Activated CD8-positive, alpha-beta memory T cell treated with anti-CD3 and anti-CD28 coated beads, Interleukin-2, amount 50 U/mL, for 24 hours (primary cell): Measurements from ENCODE around the gene TMEM203.
"Not testable (repeated sequence)": the region's sequence is repeated elsewhere in the genome, so short reads cannot be mapped to it uniquely, and the experiment has no call there.

ENCODE experiments used
- DNase-seq: peaks from one replicate; pipeline ENCODE4 v3.0.0-alpha.2; 2020; ENCODE audit errors: extremely low read depth

Gene TMEM203, protein sequence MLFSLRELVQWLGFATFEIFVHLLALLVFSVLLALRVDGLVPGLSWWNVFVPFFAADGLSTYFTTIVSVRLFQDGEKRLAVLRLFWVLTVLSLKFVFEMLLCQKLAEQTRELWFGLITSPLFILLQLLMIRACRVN

DNA sequence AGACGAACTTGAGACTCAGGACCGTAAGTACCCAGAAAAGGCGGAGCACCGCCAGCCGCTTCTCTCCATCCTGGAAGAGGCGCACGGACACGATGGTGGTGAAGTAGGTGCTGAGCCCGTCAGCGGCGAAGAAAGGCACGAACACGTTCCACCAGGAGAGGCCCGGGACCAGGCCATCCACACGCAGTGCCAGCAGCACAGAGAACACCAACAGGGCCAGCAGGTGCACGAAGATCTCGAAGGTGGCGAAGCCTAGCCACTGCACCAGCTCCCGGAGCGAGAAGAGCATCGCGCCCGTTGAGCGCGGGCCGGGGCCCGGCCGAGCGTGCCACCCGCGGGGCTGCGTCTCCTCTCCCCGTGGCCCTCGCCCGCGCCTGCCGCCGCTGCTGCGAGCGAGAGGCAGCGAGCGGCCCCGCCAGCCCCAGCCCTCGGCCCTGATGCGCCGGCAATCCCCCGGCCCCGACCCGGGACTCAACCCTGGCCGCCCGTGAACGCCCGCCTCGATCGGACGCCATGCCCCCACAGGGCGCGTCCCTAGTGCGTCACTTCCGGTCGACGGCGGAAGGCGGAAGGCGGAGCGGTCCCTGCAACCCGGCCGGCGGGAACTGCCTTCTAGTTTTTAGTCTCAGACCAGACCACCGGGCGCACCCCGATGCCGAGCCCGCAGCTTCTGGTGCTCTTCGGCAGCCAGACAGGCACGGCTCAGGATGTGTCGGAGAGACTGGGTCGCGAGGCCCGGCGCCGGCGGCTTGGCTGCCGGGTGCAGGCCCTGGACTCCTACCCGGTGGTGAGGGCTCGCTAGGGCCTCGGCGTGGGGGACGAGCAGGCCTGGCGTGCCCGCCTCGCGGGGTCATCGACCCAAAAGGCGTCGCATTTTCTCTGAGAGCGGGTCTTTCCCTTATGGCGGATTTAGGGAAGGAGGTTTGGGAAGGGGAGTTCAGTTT is at the start of gene TMEM203, which contains the start of gene NDOR1:
Gene TMEM203 (minus strand): TSS at position 523 of the 944 bp plus-strand sequence. CDS start 234 bp downstream, at position 289.
Gene NDOR1 (plus strand): TSS at position 575 of the 944 bp plus-strand sequence. CDS start 78 bp downstream, at position 653.
- DNase-seq: peak; percentile 93

DNA sequence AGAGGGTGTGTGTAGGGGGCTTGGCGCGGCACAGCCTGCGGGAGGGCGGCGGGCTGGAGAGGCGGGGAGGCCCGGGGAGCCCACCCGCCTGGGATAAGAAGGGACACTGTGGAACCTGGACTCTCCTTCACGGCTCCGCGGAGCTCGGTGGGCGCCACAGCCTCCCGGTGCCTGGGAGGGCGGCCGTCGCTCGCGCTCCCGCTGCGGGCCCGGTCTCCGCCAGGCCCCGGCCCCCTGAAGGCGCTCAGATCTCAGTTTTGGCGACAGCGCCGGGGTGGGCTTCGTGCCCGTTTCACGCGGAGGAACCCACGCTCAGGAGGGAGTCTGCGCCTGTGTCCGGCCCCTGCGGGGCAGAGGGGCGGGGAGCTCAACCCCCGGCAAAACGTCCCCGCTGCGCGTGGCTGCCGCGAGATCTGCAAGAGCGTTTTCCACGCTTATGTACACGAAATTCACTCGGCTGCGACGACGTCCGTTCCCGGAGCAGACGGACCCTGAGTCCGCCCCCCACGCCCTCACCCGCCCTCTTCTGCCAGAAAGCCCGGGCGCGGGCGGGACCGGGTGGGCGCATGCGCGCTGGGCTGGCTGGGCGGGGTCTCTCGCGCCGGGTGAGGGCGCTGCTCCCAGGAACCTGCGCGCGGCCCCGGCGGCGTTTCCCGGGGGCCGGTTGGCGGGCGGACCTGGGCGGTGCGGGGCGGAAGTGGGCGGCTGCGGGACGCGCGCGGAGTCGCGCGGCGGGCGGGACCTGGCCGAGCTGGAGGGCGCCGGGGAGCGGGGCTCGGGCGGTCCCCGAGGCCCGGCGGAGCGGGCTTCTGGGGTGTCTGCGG is 49.4 kb upstream of the TMEM203 start, which contains the start of gene NELFB:
Gene NELFB (plus strand): TSS at position 704 of the 824 bp plus-strand sequence.
- peak; percentile 84 for DNase-seq

DNA sequence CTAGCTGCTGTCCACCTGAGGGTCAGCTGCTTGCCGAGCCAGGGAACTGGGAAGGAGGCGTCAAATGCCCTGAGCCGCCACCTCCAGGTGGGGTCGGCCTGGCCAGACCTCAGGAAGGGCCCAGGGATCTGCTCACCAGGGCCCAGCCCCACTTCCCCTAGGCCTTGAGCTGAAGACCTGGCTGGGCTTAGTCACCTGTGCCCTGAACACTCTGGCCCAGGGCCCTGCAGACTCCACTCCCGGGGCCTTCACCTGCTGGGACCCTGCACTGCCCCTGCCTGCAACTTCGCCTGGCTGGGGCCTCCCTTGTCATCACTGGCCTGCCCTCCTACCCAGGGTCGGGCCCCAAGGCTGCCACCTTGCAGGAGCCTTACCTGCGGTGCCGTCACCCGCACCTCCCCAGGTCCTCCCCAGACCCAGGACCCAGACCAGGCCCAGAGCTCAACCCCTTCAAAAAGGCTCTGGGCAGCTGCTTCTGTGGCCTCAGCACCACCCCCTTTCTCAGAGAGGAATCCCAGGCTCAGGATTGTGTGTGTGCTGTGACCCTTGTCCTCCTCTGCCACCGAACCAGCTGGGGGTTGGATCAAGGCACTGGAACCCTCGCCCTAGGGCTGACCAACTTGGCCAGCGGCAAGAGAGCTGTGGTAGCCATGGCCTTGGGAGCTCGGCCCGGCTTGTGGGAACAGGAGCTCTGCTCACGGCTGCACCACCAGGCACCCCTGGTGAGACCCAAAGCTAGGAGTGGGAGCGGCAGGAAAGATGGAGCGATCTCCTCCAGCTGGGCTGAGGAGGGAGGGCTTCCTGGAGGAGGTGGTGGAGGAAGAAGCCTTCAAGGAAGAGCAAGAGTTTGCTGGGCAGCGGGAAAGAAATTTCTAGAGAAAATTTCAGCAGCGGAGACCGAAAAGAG is 48.5 kb upstream of the TMEM203 start:
- DNase-seq: no peak

DNA sequence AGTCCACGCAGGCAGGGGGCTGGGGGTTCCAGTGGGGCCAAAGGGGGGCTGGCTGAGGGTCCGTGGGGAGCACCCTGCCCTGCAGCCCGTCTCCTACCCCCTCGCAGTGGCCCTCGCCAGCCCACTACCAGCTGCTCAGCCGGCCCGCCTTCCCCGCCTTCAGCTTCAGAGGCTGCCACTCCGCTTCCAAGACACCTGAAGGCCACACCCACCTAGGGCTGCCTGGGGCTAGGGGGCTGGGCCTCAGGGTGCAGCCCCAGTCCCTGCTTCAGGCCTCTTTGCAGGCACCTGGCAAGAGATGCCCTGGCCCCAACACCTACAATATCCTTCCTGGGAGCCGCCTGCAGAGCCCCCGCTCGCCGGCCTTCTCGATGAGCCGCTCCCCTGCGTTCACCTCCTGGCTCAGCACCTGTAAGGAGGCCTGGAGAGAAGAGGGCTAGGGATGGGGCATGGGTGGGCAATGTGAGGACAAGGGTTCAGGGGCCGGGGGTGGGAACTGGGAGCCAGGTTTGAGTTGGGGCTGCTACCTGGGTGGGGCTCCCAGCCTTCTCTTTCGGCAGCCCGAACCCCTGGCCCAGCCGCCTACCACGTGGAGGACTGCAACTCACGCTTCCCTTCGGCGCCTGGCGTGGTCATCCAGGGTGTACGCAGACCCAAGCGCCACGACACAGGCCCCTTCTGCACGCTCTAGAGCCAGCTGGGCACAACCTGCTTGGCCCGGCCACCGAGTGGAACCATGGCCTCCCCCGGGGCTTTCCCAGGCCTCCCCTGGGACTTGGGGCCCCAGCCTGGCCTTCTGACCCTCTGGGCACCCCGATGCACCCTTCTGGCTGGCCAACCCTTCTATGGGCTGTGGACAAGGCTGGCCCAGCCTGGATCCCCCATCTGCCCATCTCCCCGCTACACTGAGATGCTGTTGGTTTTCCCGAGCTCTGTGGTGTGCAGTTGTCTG is 47.4 kb upstream of the TMEM203 start:
- DNase-seq: no peak

DNA sequence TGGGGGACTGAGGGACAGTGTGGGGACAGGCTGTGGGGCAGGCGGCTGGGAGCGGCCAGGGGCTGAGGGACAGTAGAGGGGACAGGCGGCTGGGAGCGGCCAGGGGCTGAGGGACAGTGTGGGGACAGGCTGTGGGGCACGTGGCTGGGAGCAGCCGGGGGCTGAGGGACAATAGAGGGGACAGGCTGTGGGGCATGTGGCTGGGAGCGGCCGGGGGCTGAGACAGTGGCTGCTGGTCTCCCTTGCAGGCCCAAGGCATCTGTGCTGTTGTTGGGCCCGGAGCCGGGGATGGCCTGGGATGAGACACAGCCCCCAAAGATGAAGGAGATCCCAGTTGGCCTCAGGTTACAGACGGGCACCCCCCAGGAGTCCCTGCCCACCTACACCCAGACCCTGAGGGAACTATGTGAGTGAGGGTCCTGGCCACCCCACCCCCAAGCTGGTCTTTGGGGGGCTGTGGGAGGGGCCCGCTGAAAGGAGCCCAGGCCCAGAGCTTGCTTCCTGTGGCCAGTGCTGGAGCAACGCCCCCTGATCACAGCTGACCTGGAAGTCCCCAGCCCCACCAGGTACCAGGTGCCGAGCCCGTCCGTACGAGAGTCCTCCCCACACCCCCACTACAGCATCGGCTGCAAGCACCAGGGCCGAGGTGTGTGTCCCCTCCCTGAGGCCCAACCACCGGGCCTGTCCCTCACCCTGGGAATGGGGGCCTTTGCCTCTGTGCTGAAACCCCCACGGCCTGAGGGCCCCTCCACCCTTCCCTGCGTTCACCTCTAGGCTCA is 46.2 kb upstream of the TMEM203 start:
- no peak for DNase-seq

DNA sequence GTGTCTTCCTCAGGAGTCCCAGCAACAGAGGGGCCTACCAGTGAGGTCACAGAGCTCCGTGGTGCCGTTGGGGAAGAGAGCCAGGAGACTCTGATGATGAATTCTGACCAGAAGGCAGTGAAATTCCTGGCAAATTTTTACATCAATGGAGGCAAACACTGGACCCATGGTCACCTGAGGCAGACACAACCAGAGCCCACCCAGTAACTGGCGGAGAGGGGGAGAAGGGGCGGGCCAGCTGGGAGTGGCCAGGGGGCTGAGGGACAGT is 45.7 kb upstream of the TMEM203 start, which contains the start of gene STPG3:
Gene STPG3 (plus strand): TSS at position 93 of the 268 bp plus-strand sequence. CDS start 1 bp downstream, at position 94.
- DNase-seq: no peak

DNA sequence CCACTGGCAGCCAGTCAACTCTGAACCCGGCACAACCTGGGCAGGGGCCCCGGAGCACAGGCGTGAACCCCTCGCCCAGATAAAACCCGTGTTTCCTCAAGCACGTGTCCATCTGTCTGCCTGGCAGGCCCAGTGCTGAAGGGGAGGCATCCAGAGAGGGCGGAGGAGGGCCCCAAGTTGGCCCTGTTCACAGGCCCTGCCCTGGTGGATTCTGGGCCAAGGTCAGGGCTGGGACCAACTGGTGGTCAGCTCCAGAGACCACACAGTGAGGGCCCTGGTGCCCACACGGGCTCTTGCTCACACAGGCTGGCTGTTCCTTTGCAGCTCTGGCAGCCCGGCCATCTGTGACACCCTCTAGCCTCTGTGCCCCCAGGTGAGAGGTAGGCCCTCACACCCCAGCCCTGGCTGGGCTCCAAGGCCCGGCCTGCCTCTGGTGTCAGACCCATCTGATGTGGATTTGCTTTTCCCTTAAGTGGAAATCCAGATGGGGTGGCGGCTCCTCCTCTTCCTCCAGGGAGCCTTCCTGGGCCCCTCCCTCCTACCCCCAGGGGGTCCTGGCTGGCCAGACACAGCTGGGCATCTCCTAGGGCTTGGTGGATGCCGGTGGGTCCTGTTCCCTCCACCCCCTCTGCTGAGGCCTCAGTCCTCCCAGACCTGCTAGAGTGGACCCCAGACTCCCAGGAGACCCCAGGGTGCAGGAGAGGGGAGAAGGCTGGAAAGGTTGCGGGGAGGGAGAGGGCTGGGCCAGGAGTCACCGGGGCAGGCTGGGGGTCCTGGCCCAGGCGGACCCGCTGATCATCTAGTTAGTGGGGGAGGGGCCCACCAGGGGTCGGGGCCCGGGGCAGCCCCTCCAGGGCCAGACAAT is 45.1 kb upstream of the TMEM203 start:
- DNase-seq: no peak

DNA sequence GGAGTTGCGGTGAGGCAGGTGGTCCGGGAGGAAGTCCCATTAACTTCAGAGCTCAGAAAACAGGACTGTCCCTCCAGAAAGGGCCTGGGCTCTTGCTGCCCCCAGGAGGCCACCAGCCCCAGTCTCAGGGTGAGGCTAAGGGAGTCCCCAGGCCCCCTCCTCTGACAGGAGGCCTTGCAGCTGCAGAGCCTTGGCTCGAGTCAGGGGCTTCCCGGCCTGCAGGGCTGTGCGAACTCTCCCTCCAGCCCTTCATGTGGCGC is 42.4 kb upstream of the TMEM203 start:
- DNase-seq: no peak

DNA sequence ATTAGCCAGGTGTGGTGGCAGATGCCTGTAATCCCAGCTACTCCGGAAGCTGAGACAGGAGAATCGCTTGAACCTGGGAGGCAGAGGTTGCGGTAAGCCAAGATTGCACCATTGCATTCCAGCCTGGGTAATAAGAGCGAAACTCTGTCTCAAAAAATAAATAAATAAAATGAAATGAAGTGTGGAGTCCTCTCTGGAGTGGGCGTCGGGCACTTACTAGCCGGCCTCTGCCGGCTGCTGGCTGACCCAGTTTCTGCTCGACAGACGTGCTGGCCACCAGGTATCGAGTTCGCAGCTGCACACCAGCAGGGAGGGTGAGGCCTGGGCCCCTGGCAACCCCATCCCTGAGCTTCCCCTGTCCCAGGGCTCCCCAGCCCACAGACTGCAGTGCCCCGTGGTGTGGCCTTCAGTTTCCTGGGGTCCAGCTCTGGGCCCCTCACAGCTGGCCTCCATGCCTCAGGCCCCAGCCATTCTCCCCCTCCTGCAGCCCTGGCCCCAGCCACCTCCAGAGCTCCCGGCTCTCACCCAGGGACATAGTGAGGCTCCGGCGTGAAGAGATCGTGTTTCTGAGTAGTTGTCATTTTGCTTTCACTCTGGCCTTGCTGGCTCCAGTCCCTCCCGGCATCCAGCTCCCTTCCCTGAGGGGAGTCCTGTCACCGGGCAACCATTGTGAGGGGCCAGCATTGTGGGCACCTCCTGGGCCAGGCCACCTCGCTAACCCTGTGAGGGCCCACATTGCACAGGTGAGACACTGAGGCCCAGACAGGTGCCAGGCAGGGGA is 41.9 kb upstream of the TMEM203 start:
- no peak for DNase-seq

DNA sequence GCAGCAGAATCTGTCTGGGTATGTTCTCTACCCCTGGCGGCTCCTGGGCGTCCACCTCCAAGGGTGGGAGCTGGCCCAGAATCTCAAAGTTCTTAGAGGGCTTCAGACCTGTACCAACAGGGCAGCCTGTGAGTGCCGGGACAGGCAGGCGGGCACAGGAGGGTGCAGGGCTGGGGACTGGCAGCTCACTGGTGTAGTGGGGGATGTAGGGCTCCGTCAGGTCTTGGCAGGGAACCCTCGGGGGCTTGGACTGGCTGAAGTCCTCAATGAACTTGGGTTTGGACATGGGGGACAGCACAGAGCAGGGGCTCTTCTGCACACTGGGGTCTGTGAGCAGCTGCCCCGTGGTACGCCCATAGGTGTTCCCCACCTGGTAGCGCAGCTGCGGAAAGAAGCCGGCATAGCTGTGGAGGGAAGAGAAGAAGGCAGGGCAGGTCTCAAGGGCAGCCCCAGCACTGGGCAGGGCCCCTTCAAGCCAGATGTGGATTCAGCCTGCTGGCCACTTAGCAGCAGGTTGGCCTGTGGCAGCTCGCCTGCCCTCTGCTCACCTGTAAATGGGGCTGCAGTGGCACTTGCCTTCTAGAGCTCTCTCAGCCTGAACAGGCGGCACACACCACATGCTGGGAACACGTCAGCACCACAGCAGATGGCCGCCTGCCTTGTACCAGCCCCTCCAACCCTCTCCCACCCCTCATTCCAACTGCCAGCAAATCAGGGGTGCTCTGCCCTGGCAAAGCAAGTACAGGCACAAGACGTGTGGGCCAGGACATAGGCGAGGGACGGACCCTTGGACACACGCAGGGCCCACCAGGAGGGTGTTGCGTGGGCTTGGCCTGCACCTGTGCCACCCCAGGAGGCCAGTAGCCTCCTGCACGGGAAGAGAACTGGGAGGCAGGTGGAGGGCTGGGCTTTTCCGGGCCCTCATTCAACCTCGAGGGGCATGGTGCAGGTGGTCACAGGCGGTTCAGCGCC is 40.3 kb upstream of the TMEM203 start:
- no peak for DNase-seq

DNA sequence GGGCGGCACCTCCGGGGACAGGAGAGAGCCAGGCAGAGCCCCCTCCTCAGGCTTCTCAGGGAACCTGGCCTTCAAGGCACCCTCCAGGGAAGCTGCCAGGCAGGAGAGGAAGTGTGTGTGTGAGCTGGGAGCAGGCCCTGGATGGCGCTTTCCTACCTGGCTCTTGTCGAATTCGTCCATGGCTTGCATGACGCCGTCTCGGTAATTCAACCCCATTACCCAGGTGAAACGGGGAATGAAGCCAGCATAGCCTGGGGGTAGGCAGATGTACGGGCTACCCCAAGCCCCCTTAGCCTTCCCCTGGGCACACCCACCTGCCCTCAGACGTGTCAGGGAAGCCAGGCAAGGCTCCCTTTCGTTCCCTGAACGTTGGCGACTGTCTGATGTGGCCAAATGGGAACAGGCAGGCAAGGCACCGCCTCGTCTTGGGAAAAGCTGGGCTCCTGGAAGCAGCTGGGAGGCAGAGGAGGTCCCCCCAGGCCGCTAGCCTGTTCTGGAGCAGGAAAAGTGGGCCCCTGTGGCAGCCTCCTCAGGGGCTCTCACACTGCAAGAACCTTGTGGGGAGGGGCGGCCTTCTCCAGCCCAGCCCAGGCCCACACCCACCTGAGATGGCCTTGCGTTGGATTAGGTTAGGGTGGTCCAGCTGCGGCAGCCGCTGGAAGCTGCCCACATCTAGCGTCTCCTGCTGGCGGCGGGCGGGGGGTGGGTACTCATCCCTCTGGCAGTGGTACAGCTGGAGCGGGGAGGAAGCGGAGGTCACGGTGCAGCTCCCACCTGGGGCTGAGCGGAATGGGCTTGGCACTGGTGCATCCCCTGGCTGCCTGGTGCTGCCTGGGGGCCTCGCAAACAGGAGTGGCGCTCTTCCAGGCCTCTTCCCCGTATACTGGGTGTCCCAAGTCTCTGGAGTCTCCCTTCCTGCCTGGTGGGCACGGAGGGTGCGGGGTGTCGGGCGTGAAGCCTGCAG is 39.3 kb upstream of the TMEM203 start:
- no peak for DNase-seq

DNA sequence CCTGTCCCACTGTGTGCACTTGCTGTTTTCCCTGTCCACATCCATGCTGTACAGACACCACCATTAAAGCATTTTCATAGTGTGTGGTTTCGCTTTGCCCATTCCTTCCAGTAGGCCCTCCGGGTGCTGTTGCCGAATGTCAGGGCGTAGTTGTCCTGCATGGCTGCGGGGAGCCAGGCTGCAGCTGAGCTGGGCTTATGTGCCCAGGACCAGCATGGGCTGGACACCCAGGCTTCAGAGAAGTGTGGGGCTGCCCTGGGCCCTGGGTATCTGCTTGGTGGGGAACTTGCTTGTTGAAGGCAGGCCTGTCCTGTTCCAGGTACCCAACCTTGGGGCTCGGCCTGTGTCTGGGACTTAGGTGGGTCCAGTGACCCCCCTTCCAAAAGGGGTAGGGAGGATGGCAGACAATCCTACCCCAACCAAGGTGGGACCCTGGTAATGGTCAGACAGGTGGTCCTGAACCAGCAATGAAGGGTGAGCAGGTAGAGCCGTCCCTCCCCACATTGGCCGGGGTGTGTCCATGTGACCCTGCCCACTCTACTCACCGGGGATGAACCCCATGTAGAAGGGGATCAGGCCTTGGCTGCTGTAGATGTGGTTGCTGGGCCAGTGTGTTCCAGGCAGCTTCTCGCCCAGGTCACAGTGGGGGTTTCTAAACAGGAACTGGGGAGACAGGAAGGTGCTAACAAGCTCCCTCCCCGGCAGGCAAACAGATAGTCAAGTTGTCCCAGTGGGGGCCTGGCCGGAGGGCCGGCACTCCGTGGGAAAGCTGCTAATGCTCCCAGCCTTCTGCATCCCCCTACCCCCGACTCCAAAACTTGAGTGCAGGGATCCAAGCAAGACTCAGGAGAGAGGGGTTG is 38.4 kb upstream of the TMEM203 start:
- DNase-seq: no peak

DNA sequence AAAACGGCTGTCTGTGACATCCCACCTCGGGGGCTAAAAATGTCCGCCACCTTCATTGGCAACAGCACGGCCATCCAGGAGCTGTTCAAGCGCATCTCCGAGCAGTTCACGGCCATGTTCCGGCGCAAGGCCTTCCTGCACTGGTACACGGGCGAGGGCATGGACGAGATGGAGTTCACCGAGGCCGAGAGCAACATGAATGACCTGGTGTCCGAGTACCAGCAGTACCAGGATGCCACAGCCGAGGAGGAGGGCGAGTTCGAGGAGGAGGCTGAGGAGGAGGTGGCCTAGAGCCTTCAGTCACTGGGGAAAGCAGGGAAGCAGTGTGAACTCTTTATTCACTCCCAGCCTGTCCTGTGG is 37.8 kb upstream of the TMEM203 start:
- not testable (repeated sequence) for DNase-seq
